HepG2 (cell line): ENCODE data around the gene ZACN.

Experiments used
- KDM1A ChIP-seq: IDR thresholded peaks from 2 replicates; pipeline ENCODE4 v1.6.1; 2016; ENCODE audit warnings: missing compliant biosample characterization
- MXI1 ChIP-seq: IDR thresholded peaks from 3 replicates; pipeline ENCODE4 v1.6.1; 2012; ENCODE audit warnings: low read depth, low read length, inconsistent platforms, borderline replicate concordance
- ZBTB1 ChIP-seq: sonication (generic); formaldehyde crosslinking; IDR thresholded peaks from 2 replicates; pipeline ENCODE4 v1.4.0; 2020; ENCODE audit warnings: missing genetic modification reagents, borderline replicate concordance
- ZZZ3 ChIP-seq: sonication (generic); formaldehyde crosslinking; IDR thresholded peaks from 2 replicates; pipeline ENCODE4 v1.4.0; 2020; ENCODE audit warnings: missing genetic modification reagents, mild to moderate bottlenecking, borderline replicate concordance

DNA sequence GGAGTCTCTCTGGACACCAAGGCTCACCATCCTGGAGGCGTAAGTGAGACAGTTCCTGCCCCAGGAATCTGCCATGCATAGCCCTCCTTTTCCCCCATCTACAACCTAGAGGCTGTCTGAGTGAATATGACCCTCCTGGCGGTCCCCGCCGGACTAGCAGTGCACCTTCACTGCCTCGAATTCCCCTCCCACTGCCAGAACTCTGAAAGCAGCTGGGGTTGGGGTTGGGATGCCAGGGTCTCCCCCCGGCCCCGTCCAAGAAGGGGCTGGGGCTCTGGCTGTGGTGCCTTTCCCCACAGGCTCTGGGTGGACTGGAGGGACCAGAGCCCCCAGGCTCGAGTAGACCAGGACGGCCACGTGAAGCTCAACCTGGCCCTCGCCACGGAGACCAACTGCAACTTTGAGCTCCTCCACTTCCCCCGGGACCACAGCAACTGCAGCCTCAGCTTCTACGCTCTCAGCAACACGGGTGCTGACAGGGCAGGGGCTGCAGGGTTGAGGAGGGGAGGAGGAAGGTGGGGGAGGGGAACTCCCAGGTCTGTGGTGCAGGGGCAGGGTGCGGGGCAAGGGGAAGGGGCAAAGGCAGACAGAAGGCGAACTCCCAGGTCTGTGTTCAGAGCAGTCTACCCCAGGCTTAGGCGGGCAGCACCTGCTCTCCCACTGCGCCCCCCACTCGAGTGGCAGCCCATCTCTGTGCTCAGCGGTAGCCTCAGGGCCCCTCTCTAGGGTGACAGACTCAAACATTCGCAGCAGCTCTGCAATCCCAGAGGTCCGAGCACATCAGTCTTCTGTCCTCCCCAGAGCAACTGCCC is 1.2 kb downstream of the ZACN start:
- TF ChIP-seq MXI1: no peak
- TF ChIP-seq ZZZ3 (CRISPR knock-in tag): no peak
- no peak for TF ChIP-seq KDM1A (CRISPR knock-in tag)
- no peak for TF ChIP-seq ZBTB1 (CRISPR knock-in tag)
